GM21423 (cell line): ENCODE measurements around the gene PPP1R2.
"Not testable (repeated sequence)": the region's sequence is repeated elsewhere in the genome, so short reads cannot be mapped to it uniquely, and the experiment has no call there.

Source experiments
- ATAC-seq: cut with Tn5 transposase; IDR thresholded peaks from one replicate; pipeline ENCODE4 v1.9.1; 2021; ENCODE audit warnings: mild to moderate bottlenecking, moderate library complexity; ENCODE audit not compliant: unreplicated experiment

PPP1R2 gene

GRCh38 chr3:195540511-195540910, 2.6 kb downstream of the PPP1R2 start:
- ATAC-seq, result no peak

- no peak for ATAC-seq
Observed at GRCh38 chr3:195540027-195540426, 3.1 kb downstream of the PPP1R2 start.

- no peak for ATAC-seq
Observed at GRCh38 chr3:195539479-195539878, 3.6 kb downstream of the PPP1R2 start.

GRCh38 chr3:195537995-195538394, 5.1 kb downstream of the PPP1R2 start:
- ATAC-seq, result peak; percentile 43

- no peak for ATAC-seq
Observed at GRCh38 chr3:195535293-195535692, 7.8 kb downstream of the PPP1R2 start.

- ATAC-seq, result no peak
Observed at GRCh38 chr3:195532834-195533233, 10.3 kb downstream of the PPP1R2 start.

- ATAC-seq, result no peak
Observed at GRCh38 chr3:195532345-195532744, 10.8 kb downstream of the PPP1R2 start.

- ATAC-seq, result no peak
Observed at GRCh38 chr3:195531683-195532082, 11.4 kb downstream of the PPP1R2 start.

- no peak for ATAC-seq
Observed at GRCh38 chr3:195526492-195526891, 16.6 kb downstream of the PPP1R2 start.

GRCh38 chr3:195524171-195524896, 18.8 kb downstream of the PPP1R2 start:
- no peak for ATAC-seq

- ATAC-seq, result no peak
Observed at GRCh38 chr3:195522254-195523023, 20.7 kb downstream of the PPP1R2 start.

GRCh38 chr3:195517030-195517429, 26.1 kb downstream of the PPP1R2 start:
- no peak for ATAC-seq

GRCh38 chr3:195514610-195515235, 28.4 kb downstream of the PPP1R2 start:
- ATAC-seq, result not testable (repeated sequence)

- ATAC-seq, result no peak
Observed at GRCh38 chr3:195512798-195513345, 30.3 kb downstream of the PPP1R2 start.

GRCh38 chr3:195511136-195511535, 32.0 kb downstream of the PPP1R2 start:
- ATAC-seq, result no peak

- ATAC-seq, result no peak
Observed at GRCh38 chr3:195508185-195508584, 34.9 kb downstream of the PPP1R2 start.

GRCh38 chr3:195475614-195476013, 67.5 kb downstream of the PPP1R2 start:
- ATAC-seq, result no peak

- ATAC-seq, result not testable (repeated sequence)
Observed at GRCh38 chr3:195475116-195475515, 68.0 kb downstream of the PPP1R2 start.

GRCh38 chr3:195468841-195469240, 74.3 kb downstream of the PPP1R2 start:
- ATAC-seq, result no peak

- ATAC-seq, result no peak
Observed at GRCh38 chr3:195468391-195468776, 74.7 kb downstream of the PPP1R2 start.

- no peak for ATAC-seq
Observed at GRCh38 chr3:195467641-195468390, 75.3 kb downstream of the PPP1R2 start.
